ENCODE measurements around the gene COL26A1.

DNA sequence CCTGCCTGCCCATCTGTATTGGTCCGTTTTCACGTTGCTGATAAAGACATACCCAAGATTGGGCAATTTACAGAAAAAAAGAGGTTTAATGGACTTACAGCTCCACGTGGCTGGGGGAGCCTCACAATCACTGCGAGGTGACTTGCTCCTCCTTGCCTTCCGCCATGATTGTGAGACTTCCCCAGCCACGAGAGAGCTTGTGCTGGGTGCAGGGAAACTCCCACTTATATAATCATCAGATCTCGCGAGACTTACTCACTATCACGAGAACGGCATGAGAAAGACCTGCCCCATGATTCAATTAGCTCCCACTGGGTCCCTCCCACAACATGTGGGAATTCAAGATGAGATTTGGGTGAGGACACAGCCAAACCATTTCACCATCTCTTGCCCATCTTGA, 154.6 kb downstream of the COL26A1 start:
- TF ChIP-seq CTCF (IDR thresholded peaks at IDR 0.05): no peak
- TF ChIP-seq POLR2A (IDR thresholded peaks at IDR 0.05): no peak
